NCI-H524 (cell line): Measurements from ENCODE around the gene TMSB4X.
"Not testable (repeated sequence)": the region's sequence is repeated elsewhere in the genome, so short reads cannot be mapped to it uniquely, and the experiment has no call there.

Experiments
- DNase-seq, 2 experiments: peaks; one replicate each; lab custom pipeline; 2025; lab: John Stamatoyannopoulos, UW

TMSB4X gene

DNA sequence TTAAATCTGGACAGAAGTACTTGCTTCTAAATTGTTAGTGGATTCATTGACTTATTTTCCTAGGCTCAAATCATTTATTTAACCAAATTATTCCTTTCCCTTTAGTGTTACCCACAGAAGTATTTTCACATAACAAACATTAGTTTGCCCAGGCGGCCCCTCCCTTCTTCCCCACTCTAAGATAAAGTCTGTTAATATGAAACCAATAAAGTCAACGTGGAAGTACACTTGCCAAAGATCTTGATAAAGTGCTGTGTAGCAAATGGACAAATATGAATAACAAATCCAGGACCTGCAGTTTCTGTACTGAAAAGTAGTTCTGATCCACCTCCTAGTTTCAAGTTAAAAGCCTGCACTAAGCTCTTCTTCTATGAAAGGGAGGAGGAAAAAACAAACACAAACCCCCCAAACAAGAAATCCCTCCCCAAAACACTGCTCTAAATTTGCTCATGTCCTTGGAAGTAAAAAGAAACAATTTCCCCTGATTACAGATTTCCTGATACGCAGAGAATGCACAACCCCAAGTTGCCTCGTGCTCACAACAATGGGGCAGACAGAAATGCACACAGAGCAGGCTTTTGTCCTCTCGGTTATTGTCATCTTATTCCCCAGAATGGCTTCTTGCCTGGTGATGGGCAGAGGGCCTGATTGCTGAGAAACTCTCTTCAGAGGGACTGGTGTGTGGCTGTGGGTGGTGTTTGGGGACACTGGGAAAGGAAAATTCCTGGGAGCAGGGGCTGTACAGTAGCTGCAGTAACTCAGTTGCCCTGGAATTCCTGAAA lies 23.2 kb downstream of the TMSB4X start:
- DNase-seq: no peak

DNA sequence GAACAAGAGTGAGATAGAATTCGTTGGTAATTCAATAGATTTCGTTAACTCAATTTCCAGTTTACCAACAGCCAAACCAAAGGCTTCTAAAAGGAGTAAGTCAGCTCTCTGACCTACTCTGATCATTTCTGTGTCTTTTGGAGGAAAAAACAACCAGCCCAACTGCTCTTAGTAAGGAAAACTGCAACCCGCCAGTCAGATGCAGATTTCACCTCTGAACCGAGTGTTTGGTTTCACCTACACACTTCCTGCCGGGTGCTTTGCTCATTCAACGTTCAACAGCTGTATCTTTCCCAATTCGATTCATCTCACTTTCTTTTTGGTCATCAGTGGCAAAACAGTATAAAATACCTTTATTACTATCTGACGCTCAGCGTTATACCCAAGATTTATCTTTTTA lies 24.5 kb downstream of the TMSB4X start:
- no peak for DNase-seq

DNA sequence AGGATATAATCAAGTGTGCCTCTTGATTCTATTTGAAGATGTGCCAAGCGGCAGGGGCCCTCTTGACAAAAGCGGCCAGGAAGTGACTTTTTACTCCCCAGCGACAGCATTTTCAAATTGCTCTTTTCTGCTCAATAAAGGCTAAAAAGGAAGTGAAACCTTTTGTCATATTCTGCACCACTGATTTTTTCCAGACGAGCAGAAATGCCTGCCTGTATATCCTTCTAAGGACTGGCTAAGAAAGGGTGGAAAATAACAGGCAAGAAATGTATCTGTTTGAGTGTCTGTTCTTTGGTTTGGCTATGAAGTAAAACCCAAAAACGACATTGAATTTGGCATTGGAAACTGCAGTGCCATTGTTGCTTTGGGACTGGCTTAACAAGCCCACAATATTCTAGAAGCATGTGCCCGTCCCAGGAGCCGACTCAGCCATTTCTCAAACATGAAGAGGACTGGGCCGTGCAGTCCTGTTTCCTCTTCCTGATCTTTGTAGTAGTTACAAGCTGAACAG lies 25.4 kb downstream of the TMSB4X start:
- DNase-seq: no peak

DNA sequence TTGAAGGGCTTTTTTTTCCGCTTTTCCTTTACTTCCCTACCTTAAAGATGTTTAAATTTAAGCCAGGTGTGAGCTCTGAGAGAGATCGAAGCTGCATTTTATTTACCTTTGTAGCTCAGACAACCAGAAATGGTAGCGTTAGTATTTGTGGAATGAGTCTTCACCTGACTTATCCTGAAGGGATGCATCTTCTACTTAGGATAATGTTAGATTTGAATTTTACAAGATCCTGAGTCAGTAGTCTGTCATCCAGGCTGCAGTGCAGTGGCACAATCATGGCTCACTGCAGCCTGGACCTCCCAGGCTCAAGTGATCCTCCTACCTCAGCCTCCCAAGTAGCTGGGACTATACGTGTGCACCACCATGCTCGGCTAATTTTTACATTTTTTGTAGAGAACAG lies 26.2 kb downstream of the TMSB4X start:
- DNase-seq: no peak

DNA sequence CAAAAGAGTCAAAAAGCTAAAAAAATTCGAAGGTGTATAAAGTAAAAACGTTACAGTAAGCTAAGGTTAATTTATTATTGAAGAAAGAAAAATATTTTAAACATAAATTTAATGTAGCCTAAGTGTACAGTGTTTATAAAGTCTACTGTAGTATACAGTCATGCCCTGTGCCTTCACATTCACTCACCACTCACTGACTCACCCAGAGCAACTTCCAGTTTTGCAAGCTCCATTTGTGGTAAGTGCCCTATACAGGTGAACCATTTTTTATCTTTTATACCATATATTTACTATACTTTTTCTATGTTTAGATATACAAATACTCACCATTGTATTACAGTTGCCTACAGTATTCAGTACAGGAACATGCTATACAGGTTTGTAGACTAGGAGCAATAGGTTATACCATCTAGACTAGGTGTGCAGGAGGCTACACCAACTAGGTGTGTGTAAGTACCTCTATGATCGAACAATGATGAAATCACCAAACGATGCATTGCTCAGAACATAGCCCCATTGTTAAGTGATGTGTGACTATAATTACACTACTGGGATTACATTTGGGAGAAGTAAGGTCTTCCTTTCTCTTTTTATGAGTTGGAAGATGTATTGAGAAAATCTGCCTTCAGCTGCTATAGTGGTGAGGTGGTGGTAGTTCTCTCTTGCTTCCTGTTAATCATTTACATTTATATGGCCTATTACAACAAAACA lies 27.2 kb downstream of the TMSB4X start:
- DNase-seq: no peak

DNA sequence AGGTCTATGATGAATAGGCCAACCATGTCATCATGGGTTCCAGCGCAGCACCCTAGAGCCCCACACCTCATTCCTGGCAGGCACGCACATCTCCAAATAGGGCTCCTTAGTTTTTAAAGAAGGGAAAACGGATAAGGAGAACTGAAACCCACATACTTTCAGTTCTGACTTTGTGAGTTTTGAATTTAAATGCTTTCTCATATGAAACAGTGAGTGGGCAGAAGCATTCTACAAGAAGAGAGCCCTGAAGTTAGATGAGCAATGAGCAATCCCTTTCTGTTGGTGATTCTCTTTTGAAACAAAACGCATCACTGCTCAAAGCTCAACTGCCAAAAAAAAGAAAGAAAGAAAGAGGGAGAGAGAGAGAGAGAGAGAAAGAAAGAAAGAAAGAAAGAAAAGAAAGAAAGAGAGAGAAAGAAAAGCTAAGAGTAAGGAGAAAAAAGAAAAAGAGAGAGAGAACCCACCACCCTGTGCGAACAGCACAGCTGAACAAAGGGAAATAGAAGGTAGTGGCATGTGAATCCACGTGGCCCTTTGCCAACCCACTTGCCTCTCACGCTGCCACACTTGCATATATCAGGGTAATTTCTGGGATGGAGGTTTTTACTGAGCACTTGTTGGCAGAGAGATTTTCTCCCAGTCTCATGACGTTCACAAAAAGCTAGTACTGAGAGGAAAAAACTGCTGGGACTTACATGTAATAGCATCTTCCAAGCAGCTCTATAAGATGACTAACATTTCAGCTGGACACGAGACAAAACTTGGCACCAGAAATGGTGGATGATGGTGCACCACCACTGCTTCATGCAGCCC lies 31.0 kb downstream of the TMSB4X start:
- DNase-seq: no peak

DNA sequence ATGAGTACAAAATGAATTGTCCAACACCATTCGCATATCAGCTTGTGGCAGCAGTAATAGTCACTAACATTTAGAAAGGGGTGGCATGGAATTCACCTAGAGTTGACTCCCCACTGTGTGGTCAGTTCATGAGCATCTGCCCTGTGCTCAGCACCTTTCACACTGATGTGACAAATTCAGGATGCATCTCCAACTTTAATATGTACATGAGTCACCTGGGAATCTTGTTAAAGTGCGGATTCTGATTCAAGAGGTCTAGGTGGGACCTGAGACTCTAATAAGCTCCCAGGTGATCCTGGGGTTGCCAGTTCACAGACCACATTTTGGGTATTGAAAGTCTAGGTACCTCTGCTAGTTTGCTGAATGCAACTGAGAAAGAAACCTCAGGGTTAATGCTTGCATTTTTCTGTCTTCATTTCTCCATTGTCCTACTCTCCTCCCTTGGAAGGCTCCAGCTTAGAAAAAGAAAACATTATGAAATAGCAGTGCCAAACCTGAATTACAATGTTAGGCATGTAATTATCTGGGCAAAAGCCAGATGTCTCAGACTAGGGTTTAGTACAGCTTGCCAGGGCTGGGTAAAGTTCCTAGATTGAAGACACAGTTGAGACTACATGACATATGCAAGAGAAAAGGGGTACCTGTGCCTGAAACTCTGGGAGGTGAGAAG lies 32.7 kb downstream of the TMSB4X start:
- DNase-seq: no peak

DNA sequence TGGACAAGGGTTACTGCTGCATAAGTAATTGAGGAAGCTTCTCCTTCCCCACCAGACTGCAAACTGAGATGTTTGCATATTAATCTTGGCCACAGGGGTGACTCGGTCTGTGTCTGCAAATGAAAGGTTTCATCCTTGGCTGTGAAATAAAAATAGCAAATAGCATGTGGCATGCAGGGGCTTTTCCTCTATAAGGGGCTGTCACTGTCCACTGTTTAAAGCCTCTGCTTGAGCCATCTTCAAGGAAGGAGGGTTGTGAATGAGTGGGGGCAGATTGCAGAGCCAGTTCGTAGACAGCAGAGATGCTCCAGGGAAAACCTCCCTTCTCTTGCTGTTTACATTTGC lies 33.3 kb downstream of the TMSB4X start:
- DNase-seq: no peak

DNA sequence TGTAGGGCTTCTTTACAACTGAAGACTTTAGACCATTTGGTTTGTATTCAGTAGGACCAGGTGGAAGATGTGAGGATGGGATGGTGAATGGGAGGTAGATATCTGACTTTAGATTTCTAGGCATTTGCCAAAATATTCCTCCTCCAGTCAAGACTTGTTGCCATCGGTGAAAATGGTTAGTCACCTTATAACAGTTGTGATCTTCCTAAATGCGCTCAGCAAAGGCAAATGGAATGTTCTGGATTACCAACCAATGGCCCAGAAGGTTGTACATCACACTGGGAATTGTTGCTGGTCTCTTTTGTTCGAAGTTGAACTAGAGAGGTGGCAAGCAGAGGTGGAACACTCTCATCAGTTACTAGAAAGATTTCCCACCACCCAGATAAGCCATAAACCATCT lies 33.9 kb downstream of the TMSB4X start:
- DNase-seq: no peak

DNA sequence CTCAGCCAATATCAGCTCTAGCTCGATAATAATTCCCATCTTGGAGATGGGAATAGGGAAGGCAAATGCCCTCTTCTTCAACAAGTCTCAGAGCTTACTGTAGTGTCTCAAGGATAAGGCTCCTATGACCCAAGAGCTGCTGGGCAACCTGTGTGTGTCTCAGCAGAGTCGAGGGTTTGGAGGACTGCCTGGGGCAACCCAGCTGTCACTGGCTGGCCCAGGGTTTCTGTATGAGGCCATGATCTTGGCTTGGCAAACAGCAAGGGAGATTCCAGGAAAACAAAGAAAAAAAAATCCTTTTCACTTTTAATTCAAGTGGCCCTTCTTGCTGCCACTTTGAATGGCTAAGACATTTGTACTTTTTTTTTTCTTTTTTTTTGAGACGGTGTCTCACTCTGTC lies 34.4 kb downstream of the TMSB4X start:
- DNase-seq: no peak

DNA sequence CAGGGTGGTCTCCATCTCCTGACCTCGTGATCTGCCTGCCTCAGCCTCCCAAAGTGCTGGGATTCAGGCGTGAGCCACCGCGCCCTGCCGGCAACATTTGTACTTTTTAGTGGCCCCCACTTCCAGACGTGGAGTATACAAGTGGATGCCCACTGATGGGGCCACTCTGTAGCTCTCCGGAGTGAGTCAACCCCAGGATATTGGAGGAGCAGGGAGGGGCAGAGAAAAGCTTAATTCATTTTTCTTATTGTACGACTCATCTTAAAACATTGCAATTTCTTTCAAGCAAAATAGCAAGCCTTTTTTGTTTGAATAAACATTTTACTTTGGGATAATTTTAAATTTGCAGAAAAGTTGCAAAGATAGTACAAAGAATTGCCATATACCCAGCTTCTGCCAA lies 34.9 kb downstream of the TMSB4X start:
- DNase-seq: no peak

DNA sequence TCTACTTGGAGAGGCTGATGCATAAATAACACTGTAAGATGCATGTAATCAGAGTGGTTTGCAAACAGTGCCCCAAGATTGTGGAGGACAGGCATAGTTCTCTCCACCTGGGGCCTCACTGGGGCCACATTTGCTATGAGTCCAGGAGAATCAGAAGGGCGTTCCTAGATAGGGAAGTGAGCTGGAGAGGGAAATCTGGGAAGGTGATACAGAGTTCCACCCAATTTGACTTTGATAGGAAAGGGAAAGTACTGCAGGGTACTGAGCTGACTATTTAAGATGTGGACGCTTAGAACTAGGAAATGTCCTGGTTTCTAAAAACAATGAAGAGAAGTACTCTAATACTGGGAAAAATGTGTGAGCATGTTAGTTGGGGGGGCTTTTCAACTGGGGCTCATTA lies 35.6 kb downstream of the TMSB4X start:
- DNase-seq: no peak

DNA sequence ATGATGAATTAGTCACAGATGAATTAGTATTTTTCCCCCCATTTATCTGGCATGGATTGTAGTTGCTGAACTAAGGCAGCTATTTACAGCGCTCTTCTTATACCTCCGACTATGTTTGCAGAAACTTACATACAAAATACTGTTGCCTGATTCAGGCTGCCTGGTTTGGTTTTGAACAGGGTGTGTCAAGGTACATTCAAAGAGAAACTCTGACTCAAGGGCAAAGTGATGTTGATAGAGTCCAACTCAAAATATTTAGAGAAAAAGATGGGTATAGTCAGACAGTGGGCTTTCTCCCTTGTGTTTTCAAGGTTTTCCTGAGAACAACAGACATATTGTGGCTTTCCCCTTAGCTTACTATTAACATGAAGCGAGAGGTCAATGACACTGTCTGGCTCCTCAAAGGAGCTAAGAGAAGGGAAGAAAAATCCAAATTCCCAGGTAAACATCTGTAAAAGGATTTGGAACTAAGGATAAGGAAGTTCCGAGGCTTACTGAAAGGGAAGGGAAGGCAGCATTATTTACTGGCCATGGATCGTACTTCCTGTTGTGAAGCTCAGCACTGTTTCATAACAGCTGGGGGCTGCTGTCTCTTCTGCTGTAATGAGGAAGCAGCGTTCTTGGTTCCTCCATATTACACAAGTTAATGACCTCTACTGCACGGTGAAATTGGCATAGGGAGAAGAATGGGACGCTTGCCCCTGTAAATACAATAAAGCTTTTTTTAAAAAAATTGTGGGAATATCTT lies 38.6 kb downstream of the TMSB4X start:
- DNase-seq: no peak

DNA sequence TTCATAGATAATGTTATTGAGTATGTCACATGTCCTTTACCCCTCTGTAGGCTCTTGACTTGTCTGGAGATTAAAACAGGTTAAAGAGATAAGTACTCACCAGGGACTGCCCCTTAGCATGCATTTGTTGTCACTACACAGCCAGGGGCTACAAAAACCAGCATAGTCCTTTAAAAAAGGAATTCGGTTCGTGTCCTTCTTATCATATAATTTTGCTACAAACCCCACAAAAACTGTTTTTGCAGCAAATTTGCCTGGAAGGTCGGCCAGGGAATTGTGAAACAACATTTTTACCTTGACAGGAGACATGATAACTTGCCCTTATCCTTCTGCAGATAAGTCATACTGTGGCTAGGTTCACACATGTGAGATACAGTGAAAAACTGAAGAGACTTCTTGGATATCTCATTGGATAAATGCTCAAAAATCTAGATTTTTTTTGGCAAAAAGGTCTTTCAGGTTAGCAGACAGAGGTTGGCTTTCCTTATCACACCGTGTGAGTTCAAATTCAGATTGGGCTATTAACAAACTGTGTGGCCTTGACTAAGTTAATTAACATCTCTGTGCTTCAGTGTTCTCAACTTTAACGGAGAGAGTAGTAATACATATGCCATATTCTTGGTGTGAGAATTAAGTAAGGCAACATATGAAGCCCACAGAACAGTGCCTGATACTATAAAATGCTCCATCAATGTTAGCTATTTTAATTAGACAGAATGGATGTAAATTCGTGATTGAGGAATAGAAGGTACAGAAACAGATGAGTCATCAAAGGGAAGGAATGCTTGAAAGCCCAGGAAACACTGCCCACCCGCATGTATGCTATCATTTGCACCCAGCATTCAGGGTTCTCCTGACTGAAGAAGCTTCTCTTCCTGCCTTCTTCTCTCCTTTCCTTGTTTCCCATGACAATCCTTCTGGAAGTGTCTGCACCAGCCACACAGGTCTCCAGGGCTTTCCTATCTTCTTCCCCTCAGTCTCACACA lies 39.5 kb downstream of the TMSB4X start:
- DNase-seq: peak in 1 of 2 experiments; percentile 10

DNA sequence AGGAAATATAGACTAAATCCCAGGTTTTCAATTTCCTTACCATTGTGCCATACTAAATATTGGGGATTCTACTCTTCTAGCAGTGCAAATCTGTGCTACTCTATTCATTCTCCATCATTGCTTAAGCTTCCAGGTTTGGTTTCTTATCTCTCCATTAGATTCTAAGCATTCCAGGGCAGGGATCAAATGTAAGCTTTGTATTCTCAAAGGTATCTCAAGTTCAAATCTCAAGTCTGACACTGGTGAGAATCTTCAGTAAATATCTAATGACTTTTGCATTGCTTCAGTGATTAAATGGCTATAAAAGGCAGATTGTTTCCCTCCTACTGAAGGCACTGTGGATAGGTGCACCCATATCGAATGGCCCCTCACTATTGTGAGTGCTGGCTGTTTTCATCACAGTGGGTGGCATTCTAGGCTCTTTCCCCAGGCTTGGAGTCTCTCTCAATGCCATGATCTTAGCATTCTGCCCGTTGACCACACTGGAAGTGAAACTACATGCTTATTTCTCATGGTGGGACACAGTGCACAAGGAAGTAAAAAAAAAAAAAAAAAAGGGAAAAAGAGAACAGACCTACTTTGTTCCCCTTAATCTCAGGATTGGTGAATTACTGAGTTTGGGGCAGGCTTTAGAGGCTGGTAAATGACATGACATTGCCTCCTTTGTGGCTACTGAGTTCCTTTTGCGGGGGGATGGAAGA lies 40.8 kb downstream of the TMSB4X start:
- no peak for DNase-seq

DNA sequence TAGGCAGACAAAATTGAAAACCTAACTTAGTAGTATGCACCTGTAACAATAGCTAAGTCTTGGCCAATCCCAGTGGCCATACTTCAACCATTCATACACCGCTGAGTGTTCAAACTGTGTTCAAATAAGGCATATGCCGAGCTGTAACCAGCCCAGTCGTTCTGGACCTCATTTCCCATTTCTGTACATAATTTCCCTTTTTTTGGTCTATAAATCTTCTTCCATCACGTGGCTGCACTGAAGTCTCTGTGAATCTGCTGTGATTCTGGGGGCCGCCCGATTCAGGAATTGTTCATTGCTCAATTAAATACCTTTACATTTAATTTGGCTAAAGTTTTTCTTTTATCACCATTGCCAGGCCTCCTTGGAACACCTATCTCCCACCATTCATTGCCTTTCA lies 41.8 kb downstream of the TMSB4X start:
- DNase-seq: not testable (repeated sequence)

DNA sequence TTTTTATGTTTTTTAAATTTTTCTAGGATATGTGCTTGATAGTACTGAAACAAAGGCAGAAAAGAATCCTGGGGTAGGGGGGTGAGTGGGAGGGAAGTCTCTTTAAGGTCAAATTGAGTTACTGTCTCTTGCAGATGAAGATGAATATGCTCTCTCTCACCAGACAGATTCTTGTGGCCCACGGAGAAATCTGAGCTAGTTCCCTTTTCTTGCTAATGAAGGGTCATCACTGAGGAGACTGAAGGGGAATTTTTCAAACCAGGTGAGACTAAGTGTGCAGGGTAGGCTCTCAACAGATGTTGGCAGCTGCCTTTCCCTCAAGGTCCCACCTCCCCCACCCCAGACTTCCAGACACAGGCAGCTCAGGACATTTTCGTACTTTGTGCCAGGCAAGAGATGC lies 48.0 kb downstream of the TMSB4X start:
- DNase-seq: no peak

DNA sequence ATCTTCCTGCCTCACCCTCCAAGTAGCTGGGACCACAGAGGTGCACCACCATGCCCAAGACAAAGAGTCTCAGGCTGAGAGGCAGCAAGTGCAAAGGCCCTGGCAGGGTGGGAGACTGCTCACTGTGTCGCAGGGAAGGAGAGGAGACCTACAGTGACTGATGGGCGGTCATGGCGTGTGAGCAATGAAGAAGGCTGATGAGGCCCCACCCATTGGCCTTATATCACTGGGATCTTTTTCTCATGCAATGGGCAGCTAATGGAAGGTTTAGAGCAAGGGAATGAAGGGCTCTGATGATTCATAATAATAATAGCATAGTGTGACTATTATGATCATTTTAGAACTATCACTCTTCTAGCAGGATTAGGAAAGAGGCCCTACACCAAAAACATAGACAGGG lies 48.7 kb downstream of the TMSB4X start:
- no peak for DNase-seq

DNA sequence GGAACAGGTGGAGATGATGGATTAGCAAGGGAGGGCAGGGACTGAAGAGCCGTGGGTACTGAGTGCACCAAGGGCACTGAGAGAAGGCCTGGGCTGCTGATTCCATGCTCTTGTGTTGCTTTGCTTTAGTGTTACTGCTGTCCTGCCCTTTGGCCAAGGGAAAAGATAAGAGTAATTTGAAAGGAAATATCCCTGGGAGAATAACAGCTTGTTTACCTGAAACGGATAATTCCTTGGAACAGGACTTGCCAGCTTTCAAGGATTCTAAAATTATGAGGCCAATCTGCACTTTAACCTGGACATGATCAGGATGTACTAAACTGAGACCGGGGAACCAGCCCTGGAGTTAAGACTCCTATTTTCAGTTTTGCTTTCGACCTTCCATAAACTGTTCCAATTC lies 49.1 kb downstream of the TMSB4X start:
- DNase-seq: peak in 1 of 2 experiments; percentile 5

DNA sequence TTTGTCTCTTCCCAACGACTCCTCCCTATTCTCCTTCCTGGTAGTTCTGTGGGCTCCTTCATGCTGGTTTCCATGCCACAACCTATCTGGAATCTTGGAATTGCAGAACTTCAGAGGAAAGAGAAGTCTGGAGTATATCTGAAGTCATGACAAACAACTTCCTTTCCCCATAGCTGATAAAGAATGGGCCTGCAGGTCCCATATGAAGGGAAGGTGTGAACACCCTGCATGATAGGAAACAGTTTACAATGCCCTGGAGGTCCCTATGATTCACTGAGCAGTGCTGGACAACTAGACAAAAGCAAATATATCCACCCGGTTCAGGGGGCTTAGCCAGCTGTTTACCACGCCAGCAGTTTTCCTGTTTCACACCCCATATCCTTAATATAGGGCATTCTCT lies 50.1 kb downstream of the TMSB4X start:
- no peak for DNase-seq
